Right kidney (tissue), 9 donors: ENCODE data around the gene EFCAB10.
A peak's percentile ranks its signal among the peaks of the same experiment; 100 is the strongest.

Experiments used
- DNase-seq: peaks from one replicate; pipeline ENCODE4 v3.0.0-alpha.2; 2016
- long read RNA-seq, 8 donors: transcript quantifications; one replicate each; lab custom pipeline, GENCODE V29; 2026

The EFCAB10 gene
- long read RNA-seq, donor 1, partial matches to known transcripts = 0 of 6 reads
- long read RNA-seq, donor 1, other reads (novel, unspliced or antisense) = 6 of 6 reads
- long read RNA-seq, donor 2 = 0 reads
- long read RNA-seq, donor 3 = 0 reads
- long read RNA-seq, donor 4, partial matches to known transcripts = 0 of 1 reads
- long read RNA-seq, donor 4, other reads (novel, unspliced or antisense) = 0 of 1 reads
- long read RNA-seq, donor 5, partial matches to known transcripts = 0 of 1 reads
- long read RNA-seq, donor 5, other reads (novel, unspliced or antisense) = 0 of 1 reads
- long read RNA-seq, donor 6, partial matches to known transcripts = 0 of 1 reads
- long read RNA-seq, donor 6, other reads (novel, unspliced or antisense) = 0 of 1 reads
- long read RNA-seq, donor 7 = 0 reads
- long read RNA-seq, donor 8 = 0 reads

GRCh38 chr7:105581066-105581811 is at the start of gene EFCAB10:
Gene EFCAB10 (minus strand): TSS chr7:105581493. CDS start chr7:105581463, 30 bp downstream.
- DNase-seq = peak; percentile 82

GRCh38 chr7:105625986-105626385 is 44.7 kb upstream of the EFCAB10 start:
- no peak for DNase-seq

- DNase-seq = no peak
Observed at GRCh38 chr7:105623906-105624305, 42.6 kb upstream of the EFCAB10 start.

GRCh38 chr7:105623378-105623777 is 42.1 kb upstream of the EFCAB10 start:
- no peak for DNase-seq

- DNase-seq = no peak
Observed at GRCh38 chr7:105622106-105622731, 40.9 kb upstream of the EFCAB10 start.

GRCh38 chr7:105621617-105622016 is 40.3 kb upstream of the EFCAB10 start:
- no peak for DNase-seq

GRCh38 chr7:105621176-105621575 is 39.9 kb upstream of the EFCAB10 start:
- DNase-seq = no peak

- no peak for DNase-seq
Observed at GRCh38 chr7:105619590-105619989, 38.3 kb upstream of the EFCAB10 start.

GRCh38 chr7:105618016-105618296 is 36.7 kb upstream of the EFCAB10 start:
- no peak for DNase-seq

GRCh38 chr7:105617280-105618015 is 36.2 kb upstream of the EFCAB10 start:
- DNase-seq = peak; percentile 49

GRCh38 chr7:105614341-105614840 is 33.1 kb upstream of the EFCAB10 start:
- no peak for DNase-seq

GRCh38 chr7:105613611-105614330 is 32.5 kb upstream of the EFCAB10 start:
- DNase-seq = no peak

- DNase-seq = no peak
Observed at GRCh38 chr7:105612806-105613205, 31.5 kb upstream of the EFCAB10 start.

- DNase-seq = no peak
Observed at GRCh38 chr7:105611856-105612775, 30.8 kb upstream of the EFCAB10 start.

GRCh38 chr7:105610165-105610930 is 29.1 kb upstream of the EFCAB10 start:
- no peak for DNase-seq

GRCh38 chr7:105602325-105603305 is 21.3 kb upstream of the EFCAB10 start:
- no peak for DNase-seq

- no peak for DNase-seq
Observed at GRCh38 chr7:105600720-105601550, 19.6 kb upstream of the EFCAB10 start.

- DNase-seq = no peak
Observed at GRCh38 chr7:105599551-105599950, 18.3 kb upstream of the EFCAB10 start.
